ENCODE measurements around the gene TRAM2.
A peak's percentile ranks its signal among the peaks of the same experiment; 100 is the strongest.

The TRAM2 gene

GRCh38 chr6:52511163-52511562 is 65.7 kb downstream of the TRAM2 start:
- DNase-seq = no peak

GRCh38 chr6:52510213-52510562 is 66.7 kb downstream of the TRAM2 start:
- no peak for DNase-seq

GRCh38 chr6:52509281-52510212 is 67.3 kb downstream of the TRAM2 start:
- DNase-seq = no peak

- DNase-seq = no peak
These were observed 68.6 kb downstream of the TRAM2 start for GRCh38 chr6:52508261-52508739.

GRCh38 chr6:52507557-52508260 is 69.2 kb downstream of the TRAM2 start:
- no peak for DNase-seq

- no peak for DNase-seq
These were observed 70.4 kb downstream of the TRAM2 start for GRCh38 chr6:52506476-52506875.

GRCh38 chr6:52505726-52506409 is 71.0 kb downstream of the TRAM2 start:
- no peak for DNase-seq

GRCh38 chr6:52504782-52505136 is 72.1 kb downstream of the TRAM2 start:
- DNase-seq = no peak

- peak in 3 of 56 donors; percentile 6 to 30 (median 11) for DNase-seq
These were observed 72.7 kb downstream of the TRAM2 start for GRCh38 chr6:52503851-52504781.

GRCh38 chr6:52503323-52503747 is 73.5 kb downstream of the TRAM2 start:
- DNase-seq = no peak

- no peak for DNase-seq
These were observed 74.4 kb downstream of the TRAM2 start for GRCh38 chr6:52502306-52503029.

- DNase-seq = peak in 2 of 56 donors; percentile 6 to 37
These were observed 76.4 kb downstream of the TRAM2 start for GRCh38 chr6:52500238-52501129.

- no peak for DNase-seq
These were observed 77.1 kb downstream of the TRAM2 start for GRCh38 chr6:52499681-52500236.

GRCh38 chr6:52499026-52499425 is 77.8 kb downstream of the TRAM2 start:
- DNase-seq = no peak

- DNase-seq = no peak
These were observed 78.3 kb downstream of the TRAM2 start for GRCh38 chr6:52498538-52499017.

GRCh38 chr6:52497652-52498408 is 79.0 kb downstream of the TRAM2 start:
- no peak for DNase-seq

GRCh38 chr6:52496631-52497030 is 80.2 kb downstream of the TRAM2 start:
- DNase-seq = no peak

GRCh38 chr6:52495922-52496321 is 80.9 kb downstream of the TRAM2 start:
- no peak for DNase-seq
